ENCODE measurements around the gene TMEM190. TPM values are rescaled to one million over a fixed set of nuclear protein-coding genes. Genes with fewer than 3 reads are reported as not detected.

The TMEM190 gene
- total RNA-seq: 0.72 TPM in 1 of 2 replicates, not detected in the other

GRCh38 chr19:55376241-55376933 is at the start of gene TMEM190:
Gene TMEM190, plus strand, starts transcription at chr19:55376826. Its CDS starts 28 bp downstream, at chr19:55376854.

GRCh38 chr19:55339105-55339888 is 37.3 kb upstream of the TMEM190 start, which contains the start of gene KMT5C:
Gene KMT5C, plus strand, starts transcription at chr19:55339876. Its CDS starts 2,061 bp downstream, at chr19:55341937.

GRCh38 chr19:55354698-55355212 is 21.9 kb upstream of the TMEM190 start, which contains the start of gene COX6B2:
Gene COX6B2, minus strand, starts transcription at chr19:55354719. Its CDS starts 198 bp downstream, at chr19:55354521.

GRCh38 chr19:55362990-55363716 is 13.5 kb upstream of the TMEM190 start, which contains the start of gene GARIN5B:
Gene GARIN5B, minus strand, starts transcription at chr19:55363260. Its CDS starts 194 bp downstream, at chr19:55363066.

GRCh38 chr19:55370305-55370988 is 6.2 kb upstream of the TMEM190 start, which contains the start of gene IL11:
Gene IL11, minus strand, starts transcription at chr19:55370463. Its CDS starts 153 bp downstream, at chr19:55370310.

GRCh38 chr19:55384131-55384919 is 7.7 kb downstream of the TMEM190 start, which contains the start of gene TMEM238:
Gene TMEM238, minus strand, starts transcription at chr19:55384292. Its CDS starts 33 bp downstream, at chr19:55384259.

GRCh38 chr19:55385724-55386492 is 9.3 kb downstream of the TMEM190 start, which contains the start of gene RPL28:
Gene RPL28, plus strand, starts transcription at chr19:55385932. Its CDS starts 426 bp downstream, at chr19:55386358.

GRCh38 chr19:55407550-55407799 is 30.8 kb downstream of the TMEM190 start, which contains the start of gene UBE2S:
Gene UBE2S, minus strand, starts transcription at chr19:55407788. Its CDS starts 199 bp downstream, at chr19:55407589.

Other genes starting within 250 kb of the TMEM190 start
- gene TNNT1, start 227.6 kb upstream of the TMEM190 start, total RNA-seq: 6.7 and 20.3 TPM in 2 replicates
- gene TNNI3, start 219.1 kb upstream of the TMEM190 start, total RNA-seq: not detected in 2 replicates
- 1.0 TPM in 1 of 2 replicates, not detected in the other for gene DNAAF3, start 210.2 kb upstream of the TMEM190 start, total RNA-seq
- gene SYT5, start 196.5 kb upstream of the TMEM190 start, total RNA-seq: 0.08 and 0.26 TPM in 2 replicates
- 3.9 and 6.6 TPM in 2 replicates for gene PTPRH, start 167.3 kb upstream of the TMEM190 start, total RNA-seq
- 0.56 and 1.8 TPM in 2 replicates for gene TMEM86B, start 148.1 kb upstream of the TMEM190 start, total RNA-seq
- 34.1 and 42.2 TPM in 2 replicates for gene PPP6R1, start 117.8 kb upstream of the TMEM190 start, total RNA-seq
- gene HSPBP1, start 96.7 kb upstream of the TMEM190 start, total RNA-seq: 50.1 and 59.6 TPM in 2 replicates
- 6.3 and 16.0 TPM in 2 replicates for gene BRSK1, start 92.8 kb upstream of the TMEM190 start, total RNA-seq
- not detected in 2 replicates for gene TMEM150B, start 51.5 kb upstream of the TMEM190 start, total RNA-seq
- 5.8 and 29.9 TPM in 2 replicates for gene KMT5C, start 37.0 kb upstream of the TMEM190 start, total RNA-seq
- gene COX6B2, start 22.1 kb upstream of the TMEM190 start, total RNA-seq: 0.56 TPM in 1 of 2 replicates, not detected in the other
- gene GARIN5B, start 13.6 kb upstream of the TMEM190 start, total RNA-seq: not detected in 2 replicates
- 12.8 and 57.4 TPM in 2 replicates for gene IL11, start 6.4 kb upstream of the TMEM190 start, total RNA-seq
- gene TMEM238, start 7.5 kb downstream of the TMEM190 start, total RNA-seq: 0.39 TPM in 1 of 2 replicates, not detected in the other
- gene RPL28, start 9.1 kb downstream of the TMEM190 start, total RNA-seq: 712 and 1,214 TPM in 2 replicates
- gene UBE2S, start 31.0 kb downstream of the TMEM190 start, total RNA-seq: 73.9 and 116 TPM in 2 replicates
- gene SHISA7, start 66.5 kb downstream of the TMEM190 start, total RNA-seq: not detected in 2 replicates
- gene ISOC2, start 84.8 kb downstream of the TMEM190 start, total RNA-seq: 40.2 and 112 TPM in 2 replicates
- gene C19orf85, start 87.9 kb downstream of the TMEM190 start, total RNA-seq: not detected in 2 replicates
- 3.2 and 10.4 TPM in 2 replicates for gene ZNF628, start 99.8 kb downstream of the TMEM190 start, total RNA-seq
- 28.7 and 53.0 TPM in 2 replicates for gene NAT14, start 108.4 kb downstream of the TMEM190 start, total RNA-seq
- gene SSC5D, start 111.6 kb downstream of the TMEM190 start, total RNA-seq: 6.9 and 19.6 TPM in 2 replicates
- gene SBK2, start 160.3 kb downstream of the TMEM190 start, total RNA-seq: 1.8 TPM in 1 of 2 replicates, not detected in the other
- 0.13 and 0.40 TPM in 2 replicates for gene SBK3, start 168.7 kb downstream of the TMEM190 start, total RNA-seq
- gene ZNF579, start 204.0 kb downstream of the TMEM190 start, total RNA-seq: 7.2 and 13.8 TPM in 2 replicates
- 3.5 and 8.9 TPM in 2 replicates for gene FIZ1, start 222.7 kb downstream of the TMEM190 start, total RNA-seq
- 17.5 and 19.0 TPM in 2 replicates for gene ZNF524, start 223.5 kb downstream of the TMEM190 start, total RNA-seq
- 3.7 and 6.8 TPM in 2 replicates for gene ZNF865, start 228.8 kb downstream of the TMEM190 start, total RNA-seq
- 3.9 and 5.3 TPM in 2 replicates for gene ZNF784, start 247.7 kb downstream of the TMEM190 start, total RNA-seq